Endothelial cell of umbilical vein (primary cell): Measurements from ENCODE around the gene USP46. TPM values are rescaled to one million over a fixed set of nuclear protein-coding genes. Genes with fewer than 3 reads are reported as not detected.

Source experiments
- BruUV-seq: library from RNA; stranded (reverse); fragments of 400-500 nt; replicated peaks from 2 replicates; lab custom pipeline; 2021; lab: Mats Ljungman, UMichigan
- CTCF ChIA-PET: fragments of 300-600, 350-600 bp; sonication (Branson Sonifier 250); formaldehyde crosslinking; loops from one replicate; lab custom pipeline; 2021; ENCODE audit warnings: antibody characterized with exemption, inconsistent platforms; lab: Charles Lee
- POLR2A ChIA-PET: fragments of 300-600, 350-600 bp; sonication (Branson Sonifier 250); formaldehyde crosslinking; loops from one replicate; lab custom pipeline; 2021; ENCODE audit warnings: antibody characterized with exemption, inconsistent platforms; lab: Charles Lee
- DNase-seq: peaks from one replicate; pipeline ENCODE4 v3.0.0-alpha.2; 2011; ENCODE audit warnings: low read depth, low spot score
- FAIRE-seq: peaks from 2 replicates; lab custom pipeline; 2011; peaks lifted over from hg19 to GRCh38; lab: Jason Lieb, UNC
- H2AFZ ChIP-seq: 2 replicates; pipeline ENCODE4 v1.6.0; 2012; ENCODE audit warnings: low read depth, low read length, control low read depth, inconsistent platforms
- H3K27ac ChIP-seq: 2 replicates; pipeline ENCODE4 v1.5.1; 2011; ENCODE audit warnings: low read depth, mild to moderate bottlenecking, control low read depth, low read length, moderate library complexity; ENCODE audit not compliant: insufficient read depth
- H3K27me3 ChIP-seq, 2 experiments: 2 replicates each; pipeline versions ENCODE4 v1.6.0 to v1.6.1; 2011; ENCODE audit warnings: low read length in 2 of 2, mixed read lengths in 1 of 2; ENCODE audit not compliant: control insufficient read depth in 2 of 2, insufficient read depth in 2 of 2
- H3K36me3 ChIP-seq, 2 experiments: 2 replicates in 1 of 2; 3 replicates in 1 of 2; pipeline ENCODE4 v1.5.1; 2011; ENCODE audit warnings: low read length in 2 of 2, mild to moderate bottlenecking in 1 of 2, moderate library complexity in 1 of 2; ENCODE audit not compliant: control insufficient read depth in 2 of 2, insufficient read depth in 2 of 2; ENCODE audit errors: extremely low read depth in 1 of 2
- H3K4me1 ChIP-seq: 3 replicates; pipeline ENCODE4 v1.5.1; 2011; ENCODE audit warnings: mild to moderate bottlenecking, low read length; ENCODE audit not compliant: control insufficient read depth, insufficient read depth; ENCODE audit errors: extremely low read depth
- H3K4me2 ChIP-seq: 2 replicates; pipeline ENCODE4 v1.6.1; 2011; ENCODE audit warnings: low read length, control low read depth, mixed read lengths; ENCODE audit not compliant: insufficient read depth
- H3K4me3 ChIP-seq, 3 experiments: fragments of 200-600 bp in 1 of 3; sonication (generic), shearing (Covaris generic) in 1 of 3; replicated peaks in 1 of 3; 2 replicates each; pipeline ENCODE4 v1.5.1; 2011 to 2016; ENCODE audit warnings: control low read depth in 3 of 3, low read length in 3 of 3, mild to moderate bottlenecking in 2 of 3, inconsistent platforms in 1 of 3, low read depth in 1 of 3, moderate library complexity in 1 of 3; ENCODE audit not compliant: insufficient read depth in 1 of 3
- H3K79me2 ChIP-seq: 2 replicates; pipeline ENCODE4 v1.6.0; 2012; ENCODE audit warnings: low read length, inconsistent platforms; ENCODE audit not compliant: control insufficient read depth, insufficient read depth
- H3K9ac ChIP-seq: replicated peaks from 2 replicates; pipeline ENCODE3; 2011; ENCODE audit warnings: low read length, control low read depth; ENCODE audit not compliant: insufficient read depth; ENCODE audit errors: extremely low read depth
- H3K9me1 ChIP-seq: replicated peaks from 3 replicates; pipeline ENCODE4 v1.6.0; 2011; ENCODE audit warnings: mild to moderate bottlenecking, low read length; ENCODE audit not compliant: control insufficient read depth, insufficient read depth; ENCODE audit errors: extremely low read depth
- H3K9me3 ChIP-seq: replicated peaks from 2 replicates; pipeline ENCODE4 v1.5.1; 2012; ENCODE audit warnings: low read length, inconsistent platforms; ENCODE audit not compliant: control insufficient read depth, insufficient read depth
- H4K20me1 ChIP-seq: replicated peaks from 2 replicates; pipeline ENCODE3; 2011; ENCODE audit warnings: mild to moderate bottlenecking, low read length; ENCODE audit not compliant: control insufficient read depth, insufficient read depth; ENCODE audit errors: extremely low read depth
- FOS ChIP-seq: IDR thresholded peaks from 2 replicates; pipeline ENCODE4 v1.6.1; 2011; ENCODE audit warnings: mild to moderate bottlenecking, low read length, moderate library complexity, borderline replicate concordance; ENCODE audit not compliant: insufficient read depth
- JUN ChIP-seq: IDR thresholded peaks from 2 replicates; pipeline ENCODE4 v1.6.1; 2011; ENCODE audit warnings: borderline replicate concordance, low read depth; ENCODE audit not compliant: insufficient read length, insufficient read depth
- MYC ChIP-seq: IDR thresholded peaks from one replicate; pipeline ENCODE4 v1.6.1; 2011; ENCODE audit warnings: mild to moderate bottlenecking, low read depth, low read length
- POLR2AphosphoS5 ChIP-seq: IDR thresholded peaks from 2 replicates; pipeline ENCODE4 v1.6.1; 2012; ENCODE audit warnings: low read depth, mild to moderate bottlenecking, control low read depth, low read length, moderate library complexity; ENCODE audit not compliant: insufficient read depth
- dilution Hi-C: fragments of 300-500 bp; cut with MboI; formaldehyde crosslinking; loops from one replicate; pipeline ENCODE4 v1.15.0; 2019; ENCODE audit warnings: low sequenced_read_pairs; ENCODE audit not compliant: extremely low pct_ligation_motif_present
- intact Hi-C: fragments of 100-400 bp; cut with micrococcal nuclease; formaldehyde crosslinking; loops from one replicate; pipeline ENCODE4 v1.10.0; 2022
- polyA plus RNA-seq, 4 experiments: library from polyadenylated mRNA; depleted of rRNA in 3 of 4; stranded (reverse) in 3 of 4; unstranded in 1 of 4; fragments of >200 nt; gene quantifications; 2 replicates each; pipeline versions ENCODE4 v1.2.1 to v1.2.3, GENCODE V29; 2011 to 2012; ENCODE audit warnings: missing spikeins in 1 of 4
- total RNA-seq: library from RNA; stranded (reverse); gene quantifications from 2 replicates; pipeline ENCODE4 v1.2.3, GENCODE V29; 2021
- TF ChIP-seq, protein P1 (sequence below): IDR thresholded peaks from 2 replicates; pipeline ENCODE4 v1.6.1; 2011; ENCODE audit not compliant: insufficient read depth, insufficient read length
- TF ChIP-seq, protein P2 (sequence below), 2 donors: IDR thresholded peaks; 1 replicate in 1 of 2; 2 replicates in 1 of 2; pipeline ENCODE4 v1.5.1; 2011; ENCODE audit warnings: low read length in 2 of 2, mild to moderate bottlenecking in 2 of 2, moderate library complexity in 2 of 2, control low read depth in 1 of 2, inconsistent platforms in 1 of 2, low read depth in 1 of 2; ENCODE audit not compliant: insufficient read depth in 1 of 2; ENCODE audit errors: extremely low read depth in 1 of 2

Gene USP46
- total and polyA plus RNA-seq, 2 donors (not counting 3 experiments of a cell fraction or from before 2014, with no cell fraction given), result 5.2 to 23.7 TPM

DNA sequence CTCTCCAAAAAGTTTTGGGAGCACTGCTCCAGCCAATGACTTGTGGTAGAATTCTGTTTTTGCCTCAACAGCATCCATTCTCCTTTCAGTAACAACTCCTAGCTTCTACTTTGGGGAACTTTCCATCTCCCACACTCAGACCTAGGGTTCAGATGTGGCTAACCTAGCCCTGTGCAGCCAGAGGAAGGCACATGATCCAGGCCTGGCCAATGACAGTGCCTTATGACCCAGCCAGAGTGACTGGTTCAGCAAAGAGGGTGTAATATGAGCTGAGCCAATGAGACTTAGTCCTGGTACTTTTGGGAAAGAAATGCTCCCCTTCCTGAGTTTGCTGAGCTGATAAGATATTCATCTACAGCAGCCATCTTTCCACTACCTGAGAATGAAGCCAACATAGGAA is 5.4 kb upstream of the USP46 start:
- DNase-seq (no peak), FAIRE-seq (no peak)
- ChIA-PET CTCF (interaction anchor here (0.9 to 2.9 kb wide), 3 partner anchors 77 to 288 kb away, joined by 7 to 38 read pairs (median 23); no protein-coding TSS in a partner anchor), POLR2A (no interaction called here)
- Histone ChIP-seq H3K27me3 (peaks cover 5 to 6% of the 10 kb centered on the region in 2 experiments), H3K4me1 (peaks cover 7% of the 10 kb centered on the region), H3K27ac (no peak overlapping the region), H3K9me3 (no peaks in the 10 kb centered on the region), H3K4me2 (no peak overlapping the region), H4K20me1 (no peaks in the 10 kb centered on the region), H3K36me3 (peaks cover 0 to 2% of the 10 kb centered on the region in 2 experiments), H3K9me1 (no peaks in the 10 kb centered on the region), H2AFZ (no peak overlapping the region), H3K9ac (no peak overlapping the region), H3K79me2 (no peaks in the 10 kb centered on the region), H3K4me3 (no peak overlapping the region)
- TF ChIP-seq MYC, result no peak
- TF ChIP-seq POLR2AphosphoS5, result no peak
- no peak for TF ChIP-seq FOS
- TF ChIP-seq, protein P1, sequence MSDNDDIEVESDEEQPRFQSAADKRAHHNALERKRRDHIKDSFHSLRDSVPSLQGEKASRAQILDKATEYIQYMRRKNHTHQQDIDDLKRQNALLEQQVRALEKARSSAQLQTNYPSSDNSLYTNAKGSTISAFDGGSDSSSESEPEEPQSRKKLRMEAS, result no peak
- TF ChIP-seq JUN, result no peak
- TF ChIP-seq, protein P2, sequence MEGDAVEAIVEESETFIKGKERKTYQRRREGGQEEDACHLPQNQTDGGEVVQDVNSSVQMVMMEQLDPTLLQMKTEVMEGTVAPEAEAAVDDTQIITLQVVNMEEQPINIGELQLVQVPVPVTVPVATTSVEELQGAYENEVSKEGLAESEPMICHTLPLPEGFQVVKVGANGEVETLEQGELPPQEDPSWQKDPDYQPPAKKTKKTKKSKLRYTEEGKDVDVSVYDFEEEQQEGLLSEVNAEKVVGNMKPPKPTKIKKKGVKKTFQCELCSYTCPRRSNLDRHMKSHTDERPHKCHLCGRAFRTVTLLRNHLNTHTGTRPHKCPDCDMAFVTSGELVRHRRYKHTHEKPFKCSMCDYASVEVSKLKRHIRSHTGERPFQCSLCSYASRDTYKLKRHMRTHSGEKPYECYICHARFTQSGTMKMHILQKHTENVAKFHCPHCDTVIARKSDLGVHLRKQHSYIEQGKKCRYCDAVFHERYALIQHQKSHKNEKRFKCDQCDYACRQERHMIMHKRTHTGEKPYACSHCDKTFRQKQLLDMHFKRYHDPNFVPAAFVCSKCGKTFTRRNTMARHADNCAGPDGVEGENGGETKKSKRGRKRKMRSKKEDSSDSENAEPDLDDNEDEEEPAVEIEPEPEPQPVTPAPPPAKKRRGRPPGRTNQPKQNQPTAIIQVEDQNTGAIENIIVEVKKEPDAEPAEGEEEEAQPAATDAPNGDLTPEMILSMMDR (IDR thresholded peaks at IDR 0.05; ENCODE audit: extremely low read depth in 1 of 2, insufficient read depth in 1 of 2, low read depth in 1 of 2, low read length in 2 of 2), result no peak
- intact Hi-C loops (loop anchor here (2.0 kb wide), 1 partner anchor 120 kb away; no protein-coding TSS in a partner anchor), dilution Hi-C loops (no loop called here)
- BruUV-seq, result no TSS peak
